ENCODE results near the gene REN.

The REN gene

DNA sequence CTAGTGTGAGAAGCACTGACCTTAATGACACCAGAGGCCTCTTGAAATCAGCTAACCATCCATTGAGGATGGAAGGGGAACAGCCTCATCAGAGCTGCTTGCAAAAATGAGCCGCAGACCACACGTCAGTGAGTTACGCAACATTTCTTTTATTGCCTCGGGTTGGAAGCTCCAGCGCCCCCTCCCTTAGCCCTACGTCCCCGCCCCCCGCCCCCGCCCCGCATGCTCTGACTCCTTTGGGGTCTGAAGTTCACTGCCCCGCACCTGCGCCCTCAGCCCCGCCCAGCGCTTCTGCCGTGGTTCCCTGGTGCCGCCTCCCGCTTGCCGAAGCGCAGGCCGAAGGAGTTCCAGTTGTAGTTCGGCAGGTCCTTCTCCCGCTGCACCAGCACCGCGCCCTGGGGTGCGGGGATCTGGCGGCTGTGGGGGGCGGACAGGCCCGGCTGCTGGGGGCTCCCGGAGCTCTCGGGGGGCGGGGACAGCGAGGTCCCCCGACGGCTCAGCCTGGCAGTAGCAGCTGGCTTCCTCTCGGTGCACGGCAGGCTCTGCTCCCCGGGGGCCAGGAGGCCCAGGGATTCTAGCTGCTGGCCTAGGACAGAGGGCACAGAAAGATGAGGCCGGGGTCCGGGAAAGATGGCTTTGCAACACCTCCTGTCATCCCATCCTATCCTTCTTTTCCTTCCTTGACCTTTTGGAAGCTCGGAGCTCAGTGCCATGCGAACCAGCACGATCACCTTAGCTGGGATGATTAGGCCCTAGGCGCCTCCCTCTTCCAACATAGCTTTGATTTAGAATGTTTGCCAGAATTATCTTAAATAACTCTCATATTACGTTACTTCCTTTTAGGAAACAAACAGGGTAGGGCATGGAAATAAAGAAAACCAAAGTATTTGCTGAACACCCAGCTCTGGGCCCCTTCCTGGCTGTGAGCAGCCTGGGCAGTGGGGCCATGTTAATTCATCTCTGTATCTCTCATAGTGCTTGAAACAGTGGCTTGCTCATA is 24.4 kb upstream of the REN start:
- no peak for DNase-seq

DNA sequence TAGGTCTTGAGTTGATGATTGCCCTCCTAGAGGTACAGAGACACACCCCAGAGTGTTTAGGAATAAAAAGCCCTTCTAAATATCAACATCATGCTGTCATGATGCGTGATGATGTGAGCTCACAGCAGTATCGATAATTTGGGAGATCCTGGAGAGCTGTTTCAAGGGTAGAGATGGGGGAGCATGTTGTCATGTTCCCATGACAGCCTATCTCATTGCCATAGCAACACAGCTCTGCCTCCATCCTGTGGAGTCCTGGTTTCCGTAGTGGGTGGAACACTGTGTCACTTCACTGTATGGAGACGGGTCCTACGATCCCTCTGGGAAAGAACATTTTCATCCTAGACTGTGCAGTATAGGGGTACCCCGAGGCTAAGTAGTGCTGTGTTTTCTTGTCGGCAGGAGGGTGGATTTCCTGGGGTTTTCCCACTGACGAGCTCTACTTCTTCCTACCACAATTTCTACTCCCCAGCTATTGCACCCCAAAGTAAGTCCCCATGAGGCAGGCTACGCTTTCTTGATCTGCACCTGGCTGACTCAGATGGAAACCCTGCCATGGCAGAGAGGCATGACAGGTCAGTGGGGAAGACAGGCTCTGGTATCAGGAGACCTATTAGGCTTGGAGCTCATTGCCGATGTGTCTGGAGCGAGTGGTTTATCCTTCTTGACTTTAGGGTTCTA is 23.0 kb upstream of the REN start:
- DNase-seq: no peak

DNA sequence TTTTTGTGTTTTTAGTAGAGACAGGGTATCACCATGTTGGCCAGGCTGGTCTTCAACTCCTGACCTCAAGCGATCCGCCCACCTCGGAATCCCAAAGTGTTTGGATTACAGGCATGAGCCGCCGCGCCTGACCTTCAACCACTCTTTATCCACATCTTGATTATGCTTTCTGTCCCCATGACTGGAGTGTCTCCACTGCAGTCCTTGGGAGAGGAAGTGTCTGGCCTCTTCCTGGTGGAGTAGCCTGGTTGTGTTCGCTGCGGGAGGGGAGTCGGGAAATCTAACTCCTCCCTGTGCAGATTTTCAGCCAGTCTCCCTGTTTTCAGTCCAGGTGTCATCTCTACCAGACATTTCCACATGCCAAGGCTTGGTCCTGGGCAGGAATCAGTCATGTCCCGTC is 20.5 kb upstream of the REN start:
- DNase-seq: no peak

DNA sequence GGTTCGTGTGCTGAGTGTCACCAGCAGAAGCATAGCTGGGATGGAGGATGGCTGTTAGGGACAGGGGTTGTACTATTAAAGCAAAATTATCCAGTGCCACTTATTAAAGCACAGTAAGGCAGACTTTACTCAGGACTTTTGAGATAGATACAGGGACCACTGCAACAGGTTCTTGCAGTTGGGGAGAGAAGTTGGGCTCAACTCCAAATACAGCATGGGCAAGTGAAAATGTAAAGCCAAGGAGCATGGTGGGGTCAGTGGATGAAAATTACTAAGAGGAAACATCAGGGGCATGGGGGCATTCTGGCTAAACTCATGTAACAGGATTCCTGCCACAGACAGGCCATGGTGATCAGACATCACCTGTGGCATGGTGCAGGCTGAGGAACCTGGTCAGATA is 15.0 kb upstream of the REN start:
- no peak for DNase-seq

DNA sequence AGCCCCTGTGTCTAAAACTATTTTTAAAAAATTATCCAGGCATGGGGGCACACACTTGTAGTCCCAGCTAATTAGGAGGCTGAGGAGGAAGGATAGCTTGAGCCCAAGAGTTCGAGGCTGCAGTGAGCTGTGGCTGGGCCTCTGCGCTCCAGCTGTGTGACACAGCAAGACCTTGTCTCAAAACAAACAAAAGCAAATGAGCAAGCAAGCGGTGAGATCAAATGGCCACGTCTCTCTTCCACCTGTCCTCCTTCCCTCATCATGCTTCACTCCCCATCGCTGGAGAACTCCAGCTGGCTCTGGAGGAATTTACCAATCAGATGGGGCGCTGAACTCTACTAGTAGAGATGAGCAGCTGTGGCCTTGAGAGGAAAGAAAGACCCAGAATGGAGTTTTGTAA is 14.0 kb upstream of the REN start:
- no peak for DNase-seq

DNA sequence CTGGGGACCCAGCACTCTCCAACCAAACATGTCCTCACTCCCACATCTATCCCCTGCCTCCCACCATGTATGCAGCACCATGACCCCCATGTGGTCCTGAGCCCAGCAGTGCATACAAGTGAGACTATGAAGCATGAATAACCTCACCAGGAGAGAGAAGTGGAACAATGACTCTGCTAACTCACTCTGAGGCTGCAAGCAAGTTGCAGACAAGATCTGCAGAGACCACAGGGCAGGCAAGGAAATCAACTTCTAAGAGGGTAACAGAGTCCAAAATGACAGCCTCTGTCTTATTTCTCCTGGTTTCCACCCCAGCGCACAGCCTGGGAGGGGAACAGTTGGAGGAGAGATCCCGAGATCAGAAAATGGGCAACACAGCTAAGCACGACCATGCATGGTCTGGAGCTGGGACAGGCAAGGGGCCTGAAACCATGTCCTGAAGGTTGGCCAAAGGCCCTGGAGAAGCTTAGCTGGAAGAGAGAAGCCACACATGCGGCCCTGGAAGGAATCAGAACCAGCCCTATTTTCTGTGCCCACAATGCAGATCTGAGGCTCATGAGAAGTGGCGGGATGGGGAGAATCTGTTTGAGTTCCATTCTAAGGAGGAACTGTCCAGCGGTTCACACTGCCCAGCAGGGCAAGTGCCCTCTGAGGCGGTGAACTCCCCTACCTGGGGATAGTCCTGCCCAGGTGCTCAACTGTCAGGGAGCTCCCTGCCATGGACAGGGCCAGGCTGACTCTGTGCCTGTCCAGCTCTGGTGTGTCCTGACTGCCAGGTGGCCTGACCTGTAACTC is 12.5 kb upstream of the REN start:
- no peak for DNase-seq

DNA sequence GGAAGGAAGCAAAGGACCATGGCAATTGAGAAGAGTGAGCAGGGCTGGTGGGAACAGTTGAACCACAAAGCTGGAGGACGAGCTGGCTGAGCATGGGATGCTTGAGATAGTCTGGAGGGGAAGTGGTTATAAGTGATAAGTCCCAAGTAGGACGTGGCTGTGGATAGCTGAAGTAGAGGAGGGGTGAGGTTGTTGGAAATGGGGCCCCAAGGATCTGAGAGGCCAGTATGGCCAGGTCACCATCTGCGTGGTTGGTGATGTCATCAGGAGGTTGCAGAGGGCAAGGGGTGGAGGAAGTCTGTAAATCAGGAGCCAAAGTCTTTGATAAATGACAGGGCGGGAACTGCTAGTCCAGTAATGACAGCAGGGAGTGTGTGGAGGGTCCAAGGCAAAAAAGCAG is 11.0 kb upstream of the REN start:
- no peak for DNase-seq

DNA sequence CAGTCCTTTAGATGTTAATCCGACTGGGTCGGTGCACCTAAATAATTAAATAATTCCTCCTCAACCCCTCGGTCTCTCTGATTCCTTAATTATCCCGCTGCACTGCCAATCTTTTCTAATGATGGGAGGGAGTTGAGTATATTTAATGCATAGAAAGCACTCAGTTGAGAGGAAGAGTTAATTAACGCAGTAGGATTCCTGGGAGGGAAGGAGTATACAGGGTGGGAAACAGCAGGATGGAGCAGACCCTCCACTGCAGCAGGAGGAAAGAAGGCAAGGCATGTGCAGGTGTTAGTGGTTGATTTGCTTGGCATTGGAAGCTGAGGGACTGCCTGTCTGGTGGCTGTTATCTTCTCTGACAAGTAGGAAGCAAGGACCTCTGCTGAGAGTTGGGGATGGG is 9.9 kb upstream of the REN start:
- DNase-seq: no peak

DNA sequence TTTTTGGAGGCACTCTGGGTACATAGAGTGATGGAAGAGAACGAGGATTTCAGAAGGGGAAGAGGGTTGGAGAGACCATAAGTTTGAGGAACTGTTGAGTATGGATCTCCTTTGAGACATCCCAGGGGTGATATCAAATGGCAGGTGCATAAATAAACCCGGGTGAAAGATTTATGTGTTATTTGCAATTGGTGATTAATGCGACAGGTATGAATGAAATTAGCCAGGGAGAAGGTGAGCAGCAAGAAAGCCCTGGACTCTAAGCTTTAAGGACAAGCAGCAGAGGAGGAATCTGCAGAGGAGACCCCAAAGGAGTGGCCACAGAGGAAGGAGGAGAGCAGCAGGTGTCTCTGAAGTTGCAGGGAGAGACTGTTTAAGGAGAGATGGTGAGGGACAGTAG is 8.8 kb upstream of the REN start:
- DNase-seq: no peak

DNA sequence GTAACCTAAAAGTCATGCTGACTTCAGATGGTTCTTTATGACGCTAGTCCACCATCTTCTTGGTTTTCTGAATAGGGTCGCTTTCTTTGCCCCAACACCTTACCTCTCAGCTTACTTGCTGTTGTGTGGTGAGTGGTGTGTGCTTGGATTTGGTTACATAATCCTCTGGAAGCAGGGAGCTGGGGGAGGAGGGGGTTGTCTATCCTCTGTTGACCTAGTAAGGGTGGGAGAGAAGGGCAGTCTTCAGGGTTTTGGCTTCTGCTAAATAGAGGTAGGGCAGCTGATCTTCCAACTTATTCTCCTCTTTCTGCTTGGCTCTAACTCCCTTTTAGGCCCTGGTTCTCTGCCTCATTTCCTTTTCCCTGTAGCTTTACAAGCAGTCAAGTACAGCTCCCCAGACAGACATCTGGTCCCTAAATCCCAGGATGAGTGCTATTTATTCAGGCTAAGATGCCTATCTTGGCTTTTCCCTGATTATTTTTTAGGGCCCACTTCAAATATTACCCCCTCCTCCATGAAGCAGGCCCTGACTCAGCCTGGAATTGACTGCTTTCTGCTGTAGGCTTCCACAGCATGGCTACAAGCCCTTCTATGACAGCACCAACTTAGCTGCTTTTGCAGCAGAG is 6.4 kb upstream of the REN start:
- no peak for DNase-seq

DNA sequence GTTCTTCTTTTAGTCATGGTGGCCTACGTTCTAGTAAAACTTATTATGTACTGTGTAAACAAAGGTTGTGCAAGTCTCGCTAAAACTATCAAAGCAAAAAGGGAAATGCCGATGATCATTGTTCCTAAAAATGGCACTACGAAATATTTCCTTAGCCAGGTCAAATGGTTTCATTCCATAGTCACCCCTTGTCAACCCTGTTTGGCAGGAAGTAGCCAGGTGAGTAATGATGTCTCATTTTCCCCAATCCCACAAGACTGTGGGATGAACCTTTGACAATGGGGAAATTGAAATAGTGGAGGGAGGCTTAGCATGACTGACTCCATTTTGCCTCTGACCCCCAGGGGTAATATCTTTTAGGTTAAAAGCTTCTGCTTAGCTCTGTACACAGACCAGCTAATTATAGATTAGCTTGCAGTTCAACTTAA is 5.6 kb upstream of the REN start:
- DNase-seq: no peak

DNA sequence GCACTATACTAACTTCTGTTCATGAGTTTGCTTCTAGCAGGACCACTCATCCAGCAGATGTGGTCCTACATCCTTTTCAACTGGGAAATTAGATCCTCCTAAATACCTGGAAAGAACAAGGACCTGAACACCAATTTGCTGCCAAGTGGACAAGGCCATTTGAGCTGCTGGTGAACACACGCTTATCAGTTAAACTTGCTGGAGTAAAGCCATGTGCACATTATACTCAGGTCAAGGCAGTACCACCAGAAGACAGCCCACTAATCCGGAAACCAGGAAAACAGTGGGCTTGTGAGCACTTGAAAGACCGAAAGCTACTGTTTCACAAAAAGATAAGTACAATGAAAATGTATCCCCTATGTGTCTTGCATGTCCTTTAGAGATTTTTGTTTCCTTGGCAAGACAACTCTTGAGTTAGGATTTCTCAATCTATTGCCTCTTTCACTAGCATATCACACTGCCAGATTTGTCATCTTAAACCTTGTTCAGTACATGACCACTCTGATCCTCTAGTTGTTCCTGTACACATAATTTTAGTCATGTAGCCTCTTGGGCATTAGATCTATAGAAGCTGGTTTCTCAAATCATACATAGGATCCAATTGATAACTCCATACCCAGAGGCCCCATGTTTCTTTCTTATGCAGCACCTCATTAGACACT is 4.5 kb upstream of the REN start:
- DNase-seq: no peak

DNA sequence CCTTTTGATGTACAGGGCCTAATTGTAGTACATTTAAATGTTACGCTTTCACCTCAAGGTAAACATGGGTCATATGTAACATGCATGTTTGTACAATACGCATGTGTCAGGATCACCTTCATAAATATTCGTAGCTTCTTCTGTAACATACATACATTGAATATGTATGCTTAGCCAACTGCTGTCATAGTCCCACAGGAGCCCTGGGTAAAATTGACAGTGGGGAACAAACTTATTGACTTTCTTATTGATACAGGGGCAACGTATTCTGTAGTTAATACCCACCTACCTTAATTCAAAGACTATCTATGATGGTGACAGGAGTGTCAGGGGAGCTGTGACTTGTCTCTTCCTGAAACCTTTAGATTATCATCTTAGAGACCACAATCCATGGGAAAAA is 3.7 kb upstream of the REN start:
- DNase-seq: no peak

DNA sequence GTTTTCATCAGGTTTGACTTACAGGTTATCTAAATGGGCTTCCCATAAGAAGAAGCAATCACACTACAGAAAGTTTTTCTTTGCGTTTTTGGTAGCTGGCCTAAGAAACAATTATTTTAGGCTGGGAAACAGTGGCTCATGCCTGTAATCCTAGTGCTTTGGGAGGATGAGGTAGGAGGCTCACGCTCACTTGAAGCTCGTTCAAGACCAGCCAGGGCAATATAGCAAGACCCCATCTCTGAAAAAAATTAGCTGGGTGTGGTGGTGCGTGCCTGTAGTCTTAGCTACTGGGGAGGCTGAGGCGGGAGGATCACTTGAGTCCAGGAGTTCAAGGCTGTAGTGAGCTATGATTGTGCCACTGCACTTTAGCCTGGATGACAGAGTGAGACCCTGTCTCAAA is 1.6 kb upstream of the REN start:
- no peak for DNase-seq

DNA sequence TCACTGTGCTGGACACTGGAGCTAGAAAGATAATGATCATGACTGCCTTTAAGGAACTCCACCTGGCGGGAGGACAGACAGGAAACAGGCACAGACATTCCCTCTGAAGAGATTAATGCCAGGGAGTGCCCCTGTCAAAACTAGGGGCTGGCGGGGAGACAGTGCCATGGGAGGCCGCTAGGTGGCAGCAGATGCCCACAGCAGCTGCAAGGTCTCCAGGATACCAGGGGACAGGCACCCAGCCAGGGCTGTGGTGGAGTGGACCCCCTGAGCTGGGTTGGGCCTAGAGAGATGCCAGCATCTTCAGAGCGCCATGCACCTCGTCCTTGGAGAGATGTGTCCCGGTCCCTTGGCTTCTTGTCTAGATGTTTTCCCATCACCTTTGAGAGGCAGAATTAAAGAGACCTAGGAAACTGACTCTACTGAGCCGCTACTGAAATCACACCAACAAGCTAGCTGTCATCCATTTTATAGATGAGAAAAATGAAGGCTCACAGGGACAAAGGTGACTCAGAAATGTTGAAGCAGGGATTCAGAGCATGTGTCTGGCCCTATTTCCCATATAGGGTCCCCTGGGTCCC is 3.6 kb downstream of the REN start:
- peak; percentile 78 for DNase-seq

DNA sequence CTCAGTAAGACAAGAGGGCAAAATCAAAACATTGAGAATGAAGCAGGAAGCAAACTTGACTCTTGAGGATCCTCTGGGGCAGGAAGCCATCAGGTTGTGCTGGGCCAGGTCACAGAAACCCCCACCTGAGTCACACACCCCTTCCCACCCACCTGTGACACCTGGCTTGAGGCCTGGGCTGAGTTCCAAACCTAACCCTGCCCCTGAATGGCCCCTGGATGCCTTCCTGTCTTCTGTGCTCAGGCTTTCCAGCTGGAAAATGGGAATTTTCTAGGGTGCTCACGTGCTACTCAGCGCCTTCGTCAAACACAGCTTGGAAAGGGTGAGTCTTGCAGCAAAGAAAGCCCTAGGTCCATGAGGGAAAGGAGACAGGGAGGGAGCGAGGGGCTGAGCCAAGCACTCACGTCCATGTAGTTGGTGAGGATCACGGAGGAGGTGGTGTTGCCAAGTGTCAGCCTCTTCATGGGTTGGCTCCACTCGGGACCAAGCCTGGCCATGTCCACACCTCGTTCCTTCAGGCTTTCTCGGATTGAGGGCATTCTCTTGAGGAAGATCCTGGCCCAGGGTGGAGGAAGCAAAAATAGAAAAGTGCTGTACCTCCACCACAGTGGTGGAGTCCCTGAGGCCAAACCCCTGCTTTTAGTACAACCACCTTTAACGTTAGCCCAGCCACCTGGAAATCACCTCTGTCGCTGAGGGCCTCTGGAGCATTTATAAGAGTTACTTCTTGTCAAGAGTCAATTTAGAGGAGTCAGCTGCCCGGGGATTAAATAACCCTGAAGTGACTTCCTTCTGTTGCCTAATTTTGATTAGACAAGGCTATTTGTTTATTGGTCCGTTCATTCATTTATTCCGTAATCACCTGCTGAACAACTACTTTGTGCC is 4.3 kb downstream of the REN start:
- no peak for DNase-seq

DNA sequence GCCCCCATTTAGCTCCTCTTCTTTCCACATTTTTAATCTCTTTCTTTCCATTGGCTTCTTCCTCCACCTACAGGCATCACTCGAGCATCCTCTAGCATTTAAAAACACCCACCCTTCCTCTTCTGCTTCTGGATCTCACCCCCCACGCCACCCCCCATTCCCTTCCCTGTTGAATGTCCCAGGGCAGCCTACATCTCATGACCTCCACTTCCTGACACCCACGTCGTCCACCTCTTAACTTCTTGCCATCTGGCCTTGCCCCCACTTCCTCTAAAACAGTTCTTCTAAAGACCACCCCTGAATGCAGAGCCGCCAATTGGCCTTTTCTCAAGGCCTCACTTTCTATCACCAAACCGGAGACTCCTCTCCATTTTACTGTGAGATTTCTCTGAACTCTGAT is 8.2 kb downstream of the REN start:
- DNase-seq: no peak

DNA sequence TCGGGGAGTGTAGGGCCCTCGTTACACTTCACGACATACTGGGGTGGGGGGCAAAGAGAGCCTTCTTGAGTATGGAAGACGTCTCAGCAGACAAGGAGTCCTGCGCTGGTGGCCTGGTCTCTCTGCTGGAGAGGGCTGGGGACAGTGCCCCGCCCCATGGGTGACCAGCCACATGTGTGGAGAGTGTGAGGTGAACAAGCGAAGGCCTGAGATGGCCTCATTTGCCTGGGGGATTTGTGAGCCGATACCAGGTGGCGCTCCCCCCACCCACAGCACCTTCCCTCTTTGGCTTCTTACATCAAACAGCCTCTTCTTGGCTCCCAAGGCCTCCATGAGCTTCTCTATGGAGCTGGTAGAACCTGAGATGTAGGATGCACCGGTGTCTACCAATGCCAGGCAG is 10.3 kb downstream of the REN start:
- no peak for DNase-seq

DNA sequence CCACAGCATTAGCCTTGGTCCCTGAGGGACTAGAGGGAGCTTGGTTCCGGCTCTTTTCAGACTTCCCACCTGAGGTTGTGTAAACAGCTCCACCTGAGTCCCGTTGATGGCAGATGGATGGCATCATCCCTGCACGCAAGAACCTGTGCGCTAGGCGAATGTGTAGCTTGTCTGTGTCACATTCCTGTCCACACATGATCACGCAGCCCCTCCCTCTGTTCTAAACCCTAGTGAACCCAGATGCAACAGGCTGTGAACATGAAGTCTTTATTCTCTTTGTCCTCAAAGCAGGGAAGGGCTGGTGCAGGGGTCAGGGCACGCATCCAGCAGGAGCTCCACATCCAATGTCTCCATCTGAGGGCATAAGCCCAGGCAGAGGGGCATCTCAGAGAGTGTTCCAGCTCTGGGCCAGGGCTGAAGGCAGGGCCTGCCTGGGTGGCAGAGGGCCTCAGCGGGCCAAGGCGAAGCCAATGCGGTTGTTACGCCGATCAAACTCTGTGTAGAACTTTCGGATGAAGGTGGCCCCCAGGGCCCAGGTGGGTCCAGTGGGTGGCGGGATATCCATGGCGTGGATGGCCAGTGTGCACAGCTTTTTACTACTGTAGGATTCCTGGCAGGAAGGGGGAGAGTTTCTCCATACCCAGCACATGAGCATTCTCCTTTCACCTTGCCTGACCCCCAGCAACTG is 11.4 kb downstream of the REN start:
- no peak for DNase-seq

DNA sequence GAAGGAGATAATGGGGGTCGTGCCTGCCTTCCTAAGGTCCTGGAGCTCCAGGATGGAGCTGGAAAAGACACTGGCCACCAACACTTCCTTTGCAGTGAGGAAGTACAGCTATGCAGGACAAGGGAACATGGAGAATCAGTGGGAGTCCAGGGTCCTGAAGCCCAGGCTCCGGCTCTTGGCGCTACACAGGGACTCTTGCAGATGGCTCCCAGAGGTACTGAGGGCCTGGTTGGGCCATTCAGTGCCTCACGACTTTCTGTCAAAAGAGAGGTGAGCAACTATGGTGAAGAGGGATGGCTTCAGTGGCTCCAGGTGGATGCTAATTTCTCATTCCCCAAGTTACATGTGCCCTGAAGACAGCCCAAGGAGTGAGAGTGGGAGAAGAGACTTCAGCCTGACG is 12.5 kb downstream of the REN start:
- no peak for DNase-seq
